Mucosa of descending colon (tissue), 3 donors: ENCODE measurements around the gene SLC30A1. TPM values are rescaled to one million over a fixed set of nuclear protein-coding genes. Genes with fewer than 3 reads are reported as not detected.

Experiments used
- ATAC-seq: fragments of 200-7000 bp; cut with Tn5 transposase; one replicate; pipeline ENCODE4 v1.9.1; 2020; ENCODE audit warnings: mild to moderate bottlenecking, moderate library complexity
- DNase-seq, 3 donors: peaks; one replicate each; pipeline ENCODE4 v3.0.0-alpha.2; 2020
- H3K36me3 ChIP-seq: fragments of 200-600 bp; one replicate; pipeline ENCODE4 v1.8.0; 2021; ENCODE audit warnings: low read depth, mild to moderate bottlenecking
- H3K4me1 ChIP-seq: fragments of 200-600 bp; one replicate; pipeline ENCODE4 v1.8.0; 2021; ENCODE audit warnings: low read depth, mild to moderate bottlenecking
- H3K4me3 ChIP-seq: fragments of 200-600 bp; one replicate; pipeline ENCODE4 v1.8.0; 2021; ENCODE audit warnings: mild to moderate bottlenecking
- H3K9me3 ChIP-seq: fragments of 200-600 bp; one replicate; pipeline ENCODE4 v1.8.0; 2021; ENCODE audit warnings: mild to moderate bottlenecking
- CTCF ChIP-seq: fragments of 200-600 bp; IDR thresholded peaks from one replicate; pipeline ENCODE4 v1.8.0; 2022; ENCODE audit warnings: antibody characterized with exemption, mild to moderate bottlenecking
- intact Hi-C, 2 donors: fragments of 100-400 bp; cut with DNase I in 1 of 2; cut with micrococcal nuclease in 1 of 2; formaldehyde crosslinking; loops; one replicate each; pipeline versions ENCODE4 v1.11.0 to v1.11.1; 2022; cut with DNase I, micrococcal nuclease
- total RNA-seq, 3 donors: library from RNA; stranded (reverse); fragmentation: NEBNext Ultra II Directional in 2 of 3; extraction: Animal tissue kit (Norgen Biotek cat#: 25700) in 2 of 3; gene quantifications; one replicate each; pipeline versions ENCODE4 v1.2.1 to v1.2.4, GENCODE V29; 2021 to 2023
- donor health status: DM: no; HTN: no; CAD: no; lungs with moderate emphysema.
- donor health status: DM: no; HTN: no; CAD: no.
- donor health status: DM: no; HTN: yes; CAD: no.

SLC30A1 gene
- total RNA-seq, 3 donors from 2014 or later: 20.8 to 43.5 (median 29.2) TPM

GRCh38 chr1:211537253-211537652 lies 41.7 kb downstream of the SLC30A1 start:
- ATAC-seq (peak; percentile 25), DNase-seq (no peak)
- Histone ChIP-seq H3K9me3 (no peaks in the 10 kb centered on the region), H3K36me3 (no peaks in the 10 kb centered on the region), H3K4me3 (no peak overlapping the region), H3K4me1 (peaks cover 8% of the 10 kb centered on the region)
- intact Hi-C loops: no loop called here
- TF ChIP-seq CTCF: no peak

- intact Hi-C loops: no loop called here
- no peaks in the 10 kb centered on the region for H3K36me3 ChIP-seq
Observed at GRCh38 chr1:211536606-211537005, 42.4 kb downstream of the SLC30A1 start.

GRCh38 chr1:211535346-211535745 lies 43.6 kb downstream of the SLC30A1 start:
- Histone ChIP-seq H3K4me3 (no peak overlapping the region), H3K9me3 (no peaks in the 10 kb centered on the region), H3K4me1 (no peaks in the 10 kb centered on the region), H3K36me3 (no peaks in the 10 kb centered on the region)
- intact Hi-C loops: no loop called here
- ATAC-seq: no peak
- no peak for DNase-seq
- TF ChIP-seq CTCF: no peak

More at GRCh38 chr1:211536606-211537005, 42.4 kb downstream of the SLC30A1 start:
- Histone ChIP-seq H3K4me1 (peaks cover 2% of the 10 kb centered on the region), H3K9me3 (no peaks in the 10 kb centered on the region), H3K4me3 (no peak overlapping the region)
- no peak for TF ChIP-seq CTCF
- DNase-seq: no peak
- no peak for ATAC-seq

- ATAC-seq: no peak
- intact Hi-C loops: no loop called here
- no peaks in the 10 kb centered on the region for H3K4me1 ChIP-seq
Observed at GRCh38 chr1:211534545-211535291, 44.2 kb downstream of the SLC30A1 start.

GRCh38 chr1:211532088-211532444 lies 46.9 kb downstream of the SLC30A1 start:
- no peak overlapping the region for H3K4me3 ChIP-seq
- DNase-seq (no peak), ATAC-seq (no peak)
- H3K9me3 ChIP-seq: no peaks in the 10 kb centered on the region
- no peaks in the 10 kb centered on the region for H3K4me1 ChIP-seq
- no peaks in the 10 kb centered on the region for H3K36me3 ChIP-seq
- intact Hi-C loops: no loop called here
- no peak for TF ChIP-seq CTCF

More at GRCh38 chr1:211534545-211535291, 44.2 kb downstream of the SLC30A1 start:
- DNase-seq: no peak
- Histone ChIP-seq H3K4me3 (no peak overlapping the region), H3K36me3 (no peaks in the 10 kb centered on the region), H3K9me3 (no peaks in the 10 kb centered on the region)
- no peak for TF ChIP-seq CTCF
